HepG2 (cell line): ENCODE data around the gene ZXDC. TPM values are rescaled to one million over a fixed set of nuclear protein-coding genes. Genes with fewer than 3 reads are reported as not detected.
A peak's percentile ranks its signal among the peaks of the same experiment; 100 is the strongest.

Source experiments
- ASH2L ChIP-seq: fragments of 300-600, 200-600 bp; sonication (generic); IDR thresholded peaks from 2 replicates; pipeline ENCODE4 v1.7.0; 2017; ENCODE audit warnings: low read depth, mild to moderate bottlenecking, moderate library complexity, mixed read lengths, low read length; ENCODE audit not compliant: insufficient read length
- ERF ChIP-seq: IDR thresholded peaks from 2 replicates; pipeline ENCODE4 v1.6.1; 2018; ENCODE audit warnings: missing biosample characterization, missing genetic modification reagents
- FOXP1 ChIP-seq, 2 experiments: fragments of 450-650 bp in 1 of 2; IDR thresholded peaks; 2 replicates each; pipeline ENCODE4 v1.6.1; 2017 to 2018; ENCODE audit warnings: antibody characterized with exemption in 1 of 2
- GABPB1 ChIP-seq: IDR thresholded peaks from 2 replicates; pipeline ENCODE4 v1.6.1; 2016; ENCODE audit warnings: mild to moderate bottlenecking, missing genetic modification reagents, moderate library complexity, missing compliant biosample characterization
- GLI4 ChIP-seq: sonication (generic); formaldehyde crosslinking; IDR thresholded peaks from 2 replicates; pipeline ENCODE4 v1.5.1; 2020; ENCODE audit warnings: missing genetic modification reagents, mild to moderate bottlenecking, moderate library complexity, borderline replicate concordance
- HOMEZ ChIP-seq: IDR thresholded peaks from 2 replicates; pipeline ENCODE4 v1.6.1; 2016; ENCODE audit warnings: low read depth
- HOXA7 ChIP-seq: sonication (generic); formaldehyde crosslinking; IDR thresholded peaks from 2 replicates; pipeline ENCODE4 v1.8.1; 2022; ENCODE audit warnings: mild to moderate bottlenecking, missing genetic modification reagents, moderate library complexity
- KDM6A ChIP-seq: IDR thresholded peaks from 2 replicates; pipeline ENCODE4 v1.6.1; 2016; ENCODE audit warnings: low read depth
- KLF9 ChIP-seq: IDR thresholded peaks from 2 replicates; pipeline ENCODE4 v1.6.1; 2016; ENCODE audit warnings: low read depth
- MNT ChIP-seq: fragments of 450-650 bp; IDR thresholded peaks from 2 replicates; pipeline ENCODE4 v1.6.1; 2016
- MYC ChIP-seq: sonication (generic); formaldehyde crosslinking; IDR thresholded peaks from 2 replicates; pipeline ENCODE4 v1.9.0; 2021; ENCODE audit warnings: missing genetic modification reagents, borderline replicate concordance
- NCOA2 ChIP-seq: sonication (generic); formaldehyde crosslinking; IDR thresholded peaks from 2 replicates; pipeline ENCODE4 v1.8.0; 2022; ENCODE audit warnings: inconsistent platforms
- NR2F6 ChIP-seq, 2 experiments: IDR thresholded peaks; 2 replicates each; pipeline ENCODE4 v1.6.1; 2016; ENCODE audit warnings: antibody characterized with exemption in 1 of 2, mild to moderate bottlenecking in 1 of 2
- SMC3 ChIP-seq: IDR thresholded peaks from 2 replicates; pipeline ENCODE4 v1.6.1; 2011; ENCODE audit warnings: low read length, improper control_type of control experiment
- SPEN ChIP-seq: sonication (generic); formaldehyde crosslinking; IDR thresholded peaks from 2 replicates; pipeline ENCODE4 v1.5.1; 2020; ENCODE audit warnings: low read depth, mild to moderate bottlenecking, missing genetic modification reagents
- TARDBP ChIP-seq: sonication (generic); formaldehyde crosslinking; IDR thresholded peaks from 2 replicates; pipeline ENCODE4 v1.8.0; 2022; ENCODE audit warnings: mild to moderate bottlenecking, missing genetic modification reagents
- TFAP4 ChIP-seq: sonication (generic); IDR thresholded peaks from 2 replicates; pipeline ENCODE4 v1.6.1; 2016; ENCODE audit warnings: low read depth, borderline replicate concordance
- ZBTB14 ChIP-seq: sonication (generic); formaldehyde crosslinking; IDR thresholded peaks from 2 replicates; pipeline ENCODE4 v1.4.0; 2020; ENCODE audit warnings: missing genetic modification reagents
- ZBTB33 ChIP-seq: sonication (generic); formaldehyde crosslinking; IDR thresholded peaks from 2 replicates; pipeline ENCODE4 v1.4.0; 2020; ENCODE audit warnings: missing genetic modification reagents
- ZNF33B ChIP-seq: sonication (generic); formaldehyde crosslinking; IDR thresholded peaks from 2 replicates; pipeline ENCODE4 v1.5.1; 2020; ENCODE audit warnings: mild to moderate bottlenecking, missing genetic modification reagents
- ZNF34 ChIP-seq: sonication (generic); formaldehyde crosslinking; IDR thresholded peaks from 2 replicates; pipeline ENCODE4 v1.4.0; 2020; ENCODE audit warnings: mild to moderate bottlenecking, missing genetic modification reagents, borderline replicate concordance
- ZNF720 ChIP-seq: sonication (generic); formaldehyde crosslinking; IDR thresholded peaks from 2 replicates; pipeline ENCODE4 v1.4.0; 2020; ENCODE audit warnings: missing genetic modification reagents
- ZSCAN9 ChIP-seq: IDR thresholded peaks from 2 replicates; pipeline ENCODE4 v1.6.1; 2016; ENCODE audit warnings: borderline replicate concordance
- polyA plus RNA-seq, 8 experiments: library from polyadenylated mRNA; depleted of rRNA in 3 of 8; stranded (reverse) in 7 of 8; unstranded in 1 of 8; fragments of >200 nt; fragmentation: Illumina TruSeq in 4 of 8; extraction: Trizol in 4 of 8; gene quantifications; 2 replicates each; pipeline versions ENCODE4 v1.2.1 to v1.2.3, GENCODE V29; 2011 to 2016; ENCODE audit warnings: low read depth in 4 of 8, missing spikeins in 1 of 8, mixed read lengths in 1 of 8; ENCODE audit not compliant: insufficient read depth in 1 of 8
- total RNA-seq, 5 experiments: library from RNA; depleted of rRNA; stranded (reverse); fragments of >200 nt; fragmentation: Illumina TruSeq; extraction: Trizol; gene quantifications; 2 replicates each; pipeline ENCODE4 v1.2.3, GENCODE V29; 2016; ENCODE audit warnings: low read depth in 1 of 5

ZXDC gene
- total and polyA plus RNA-seq, 2 of the 13 experiments (the other 11 are each of a cell fraction or from before 2014, with no cell fraction given): 17.6 to 21.2 TPM

- TF ChIP-seq ASH2L: peak; percentile 63
- peak; percentile 48; the same call in 1 of the 2 replicates for TF ChIP-seq GABPB1 (CRISPR knock-in tag)
- peak; percentile 76; the same call in 1 of the 2 replicates for TF ChIP-seq KLF9
- peak; percentile 35; the same call in 1 of the 2 replicates for TF ChIP-seq ZSCAN9 (CRISPR knock-in tag)
- TF ChIP-seq ZBTB33 (CRISPR knock-in tag): peak; percentile 39; the same call in 1 of the 2 replicates
- no peak for TF ChIP-seq ZNF34 (CRISPR knock-in tag)
- TF ChIP-seq ZNF33B: no peak
- no peak for TF ChIP-seq HOXA7 (CRISPR knock-in tag)
- TF ChIP-seq TFAP4: 0 out of 2 replicates have a peak, but pooled peaks have one; percentile 32
- 0 out of 2 replicates have a peak, but pooled peaks have one; percentile 53 for TF ChIP-seq GLI4 (CRISPR knock-in tag)
- no peak for TF ChIP-seq ZBTB14 (CRISPR knock-in tag)
- TF ChIP-seq SMC3: peak; percentile 61
- TF ChIP-seq MNT: peak; percentile 49
- peak; percentile 71; the same call in 1 of the 2 replicates for TF ChIP-seq ERF (CRISPR knock-in tag)
- TF ChIP-seq NCOA2 (CRISPR knock-in tag): peak; percentile 16; the same call in 1 of the 2 replicates
- no peak for TF ChIP-seq ZNF720 (CRISPR knock-in tag)
- TF ChIP-seq HOMEZ: peak; percentile 44; the same call in 1 of the 2 replicates
- TF ChIP-seq MYC: 0 out of 2 replicates have a peak, but pooled peaks have one; percentile 34
- no peak for TF ChIP-seq NR2F6 (IDR thresholded peaks at IDR 0.05)
- peak; percentile 44; the same call in 1 of the 2 replicates for TF ChIP-seq NR2F6 (CRISPR knock-in tag; IDR thresholded peaks at IDR 0.05)
- TF ChIP-seq KDM6A (CRISPR knock-in tag): no peak
- peak; percentile 69 for TF ChIP-seq TARDBP (CRISPR knock-in tag)
- no peak for TF ChIP-seq FOXP1 (IDR thresholded peaks at IDR 0.05)
- TF ChIP-seq FOXP1 (CRISPR knock-in tag; IDR thresholded peaks at IDR 0.05): peak; percentile 33; the same call in 1 of the 2 replicates
- peak; percentile 57; the same call in 1 of the 2 replicates for TF ChIP-seq SPEN (CRISPR knock-in tag)
These were observed 3.2 kb downstream of the ZXDC start (continued) for GRCh38 chr3:126472277-126473006.
